SK-N-SH (cell line): ENCODE data around the gene KLHL7. TPM values are rescaled to one million over a fixed set of nuclear protein-coding genes. Genes with fewer than 3 reads are reported as not detected.

Experiments used
- CTCF ChIA-PET: fragments of 300-600, 350-600 bp; formaldehyde crosslinking; extraction: SDS; loops from one replicate; lab custom pipeline; 2021; lab: Yijun Ruan, JAX
- POLR2A ChIA-PET: fragments of 350-600 bp; sonication (Branson Sonifier 250); formaldehyde crosslinking; extraction: SDS; loops from one replicate; lab custom pipeline; 2020; ENCODE audit warnings: antibody characterized with exemption, inconsistent platforms; lab: Yijun Ruan, JAX
- DNase-seq: peaks from one replicate; pipeline ENCODE4 v3.0.0; 2012
- H2AFZ ChIP-seq: fragments of 200-600 bp; sonication (generic); 2 replicates; pipeline ENCODE4 v1.8.1; 2016; ENCODE audit warnings: antibody characterized with exemption, mild to moderate bottlenecking, low read depth
- H3F3A ChIP-seq: fragments of 200-600 bp; sonication (generic); replicated peaks from 2 replicates; pipeline ENCODE3; 2016; ENCODE audit warnings: antibody characterized with exemption, mild to moderate bottlenecking; ENCODE audit not compliant: insufficient read depth
- H3K27ac ChIP-seq, 2 experiments: fragments of 200-500 bp in 1 of 2; fragments of 200-600 bp in 1 of 2; sonication (Bioruptor generic) in 1 of 2; sonication (generic), shearing (Covaris generic) in 1 of 2; 2 replicates each; pipeline versions ENCODE4 v1.5.1 to v1.6.1; 2014 to 2016; ENCODE audit warnings: low read depth in 2 of 2, inconsistent platforms in 1 of 2, low read length in 1 of 2, mild to moderate bottlenecking in 1 of 2, mixed read lengths in 1 of 2
- H3K27me3 ChIP-seq: fragments of 200-600 bp; sonication (generic), shearing (Covaris generic); 2 replicates; pipeline ENCODE4 v1.6.1; 2016; ENCODE audit warnings: mixed run types; ENCODE audit not compliant: insufficient read depth
- H3K36me3 ChIP-seq, 2 experiments: fragments of 200-500 bp in 1 of 2; fragments of 200-600 bp in 1 of 2; sonication (Bioruptor generic) in 1 of 2; sonication (generic) in 1 of 2; replicated peaks in 1 of 2; 2 replicates each; pipeline versions ENCODE3 to v1.5.1; 2014 to 2016; ENCODE audit warnings: low read length in 1 of 2, mild to moderate bottlenecking in 1 of 2; ENCODE audit not compliant: insufficient read depth in 2 of 2, control insufficient read depth in 1 of 2
- H3K4me1 ChIP-seq, 2 experiments: fragments of 200-500 bp in 1 of 2; fragments of 200-600 bp in 1 of 2; sonication (Bioruptor generic) in 1 of 2; sonication (generic), shearing (Covaris generic) in 1 of 2; 2 replicates each; pipeline versions ENCODE4 v1.5.1 to v1.6.1; 2014 to 2016; ENCODE audit warnings: low read depth in 1 of 2, low read length in 1 of 2, mixed run types in 1 of 2; ENCODE audit not compliant: insufficient read depth in 2 of 2, control insufficient read depth in 1 of 2
- H3K4me2 ChIP-seq: fragments of 200-600 bp; sonication (generic), shearing (Covaris generic); 2 replicates; pipeline ENCODE4 v1.6.1; 2017; ENCODE audit warnings: mixed run types
- H3K4me3 ChIP-seq, 2 experiments: fragments of 200-500 bp in 1 of 2; fragments of 200-600 bp in 1 of 2; sonication (Bioruptor generic) in 1 of 2; sonication (generic), shearing (Covaris generic) in 1 of 2; 2 replicates each; pipeline versions ENCODE4 v1.5.1 to v1.8.1; 2014 to 2016; ENCODE audit warnings: low read depth in 2 of 2, inconsistent platforms in 1 of 2, low read length in 1 of 2, mild to moderate bottlenecking in 1 of 2, mixed read lengths in 1 of 2, moderate library complexity in 1 of 2
- H3K79me2 ChIP-seq: fragments of 200-600 bp; sonication (generic); 2 replicates; pipeline ENCODE4 v1.8.1; 2017; ENCODE audit warnings: mild to moderate bottlenecking; ENCODE audit not compliant: insufficient read depth
- H3K9ac ChIP-seq: fragments of 200-600 bp; sonication (generic); 2 replicates; pipeline ENCODE4 v1.6.1; 2017; ENCODE audit warnings: mixed run types
- H3K9me2 ChIP-seq: fragments of 200-600 bp; sonication (generic); 2 replicates; pipeline ENCODE4 v1.6.1; 2017; ENCODE audit warnings: mixed run types
- H3K9me3 ChIP-seq: fragments of 200-600 bp; sonication (generic); 2 replicates; pipeline ENCODE4 v1.6.1; 2017; ENCODE audit warnings: mixed run types, mild to moderate bottlenecking, moderate library complexity
- H4K20me1 ChIP-seq: fragments of 200-600 bp; sonication (generic); 2 replicates; pipeline ENCODE4 v1.6.1; 2017; ENCODE audit warnings: mild to moderate bottlenecking, mixed run types; ENCODE audit not compliant: insufficient read depth
- CHD2 ChIP-seq: fragments of 150-350 bp; IDR thresholded peaks from 2 replicates; pipeline ENCODE4 v1.6.1; 2018; ENCODE audit warnings: low read length; ENCODE audit not compliant: partially characterized antibody
- ELF1 ChIP-seq: IDR thresholded peaks from 2 replicates; pipeline ENCODE4 v1.4.0; 2012
- FOXM1 ChIP-seq: IDR thresholded peaks from 2 replicates; pipeline ENCODE4 v1.4.0; 2012; ENCODE audit warnings: low read depth, mild to moderate bottlenecking
- MEF2A ChIP-seq: IDR thresholded peaks from 2 replicates; pipeline ENCODE4 v1.4.0; 2012; ENCODE audit warnings: low read depth, borderline replicate concordance
- MXI1 ChIP-seq: IDR thresholded peaks from 2 replicates; pipeline ENCODE4 v1.6.1; 2012; ENCODE audit warnings: mild to moderate bottlenecking, low read depth, low read length, improper control_type of control experiment
- NFIC ChIP-seq: IDR thresholded peaks from 2 replicates; pipeline ENCODE4 v1.4.0; 2012; ENCODE audit warnings: borderline replicate concordance
- POLR2AphosphoS5 ChIP-seq: IDR thresholded peaks from 2 replicates; pipeline ENCODE4 v1.6.1; 2012; ENCODE audit warnings: low read depth, low read length
- RAD21 ChIP-seq: IDR thresholded peaks from 2 replicates; pipeline ENCODE4 v1.6.1; 2012; ENCODE audit warnings: mild to moderate bottlenecking, low read length
- RFX5 ChIP-seq: IDR thresholded peaks from 2 replicates; pipeline ENCODE4 v1.6.1; 2012; ENCODE audit warnings: mild to moderate bottlenecking, improper control_type of control experiment, low read length
- SIN3A ChIP-seq: IDR thresholded peaks from 2 replicates; pipeline ENCODE4 v1.6.1; 2012; ENCODE audit warnings: low read depth, mild to moderate bottlenecking, low read length, moderate library complexity, borderline replicate concordance
- TCF12 ChIP-seq: IDR thresholded peaks from 2 replicates; pipeline ENCODE4 v1.4.0; 2012
- WGBS: methylation state at CpG from one replicate; pipeline ENCODE4 v1.1.6; 2017; ENCODE audit warnings: low lambda C conversion rate; 5-methylcytosine and 5-hydroxymethylcytosine counted together
- polyA plus RNA-seq, 3 experiments: library from polyadenylated mRNA; depleted of rRNA; stranded (reverse); fragments of >200 nt; gene quantifications; 2 replicates each; pipeline ENCODE4 v1.2.3, GENCODE V29; 2012
- TF ChIP-seq, protein P1 (sequence below): fragments of 150-350 bp; IDR thresholded peaks from 2 replicates; pipeline ENCODE4 v1.6.1; 2017; ENCODE audit warnings: antibody characterized with exemption, low read length, low read depth, borderline replicate concordance
- TF ChIP-seq, protein P2 (sequence below): IDR thresholded peaks from 2 replicates; pipeline ENCODE4 v1.4.0; 2012; ENCODE audit warnings: low read depth

KLHL7 gene
- polyA plus RNA-seq, 1 of the 3 experiments (the other 2 are of a cell fraction), result 30.8 TPM

DNA sequence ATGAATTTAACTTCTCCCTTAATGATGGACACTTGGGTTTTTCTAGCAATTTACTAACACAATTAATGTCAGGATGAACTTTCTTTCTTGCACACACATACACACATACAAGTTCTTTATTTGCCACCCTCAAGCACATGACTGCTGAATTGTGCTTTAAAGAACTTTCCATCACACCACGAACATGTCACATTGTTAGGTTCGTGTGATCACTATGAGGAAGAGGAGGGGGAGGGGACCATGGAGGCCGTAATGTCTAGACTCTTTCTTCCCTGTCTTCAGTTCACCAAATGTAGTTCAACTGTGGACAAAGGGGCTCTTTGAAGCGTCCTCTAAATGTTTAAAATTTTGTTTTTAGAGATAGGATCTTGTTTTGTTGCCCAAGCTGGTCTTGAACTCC is 107.3 kb downstream of the KLHL7 start:
- H3K36me3 ChIP-seq, result no peaks in the 10 kb centered on the region
- H4K20me1 ChIP-seq, result no peaks in the 10 kb centered on the region
- H3K9me3 ChIP-seq, result no peaks in the 10 kb centered on the region
- no peaks in the 10 kb centered on the region for H3K27me3 ChIP-seq
- no peaks in the 10 kb centered on the region for H3K79me2 ChIP-seq
- no peak overlapping the region for H2AFZ ChIP-seq
- 63% methylated on average over 4 of the region's 4 CpGs for WGBS
- no peaks in the 10 kb centered on the region for H3F3A ChIP-seq
- ChIA-PET POLR2A (no interaction called here), CTCF (interaction anchor here (0.7 to 1.4 kb wide), 4 partner anchors 10 to 260 kb away, joined by 3 to 5 read pairs (median 4); no protein-coding TSS in a partner anchor)
- no peak overlapping the region for H3K4me2 ChIP-seq
- no peaks in the 10 kb centered on the region for H3K9me2 ChIP-seq
- H3K27ac ChIP-seq, result no peak overlapping the region
- DNase-seq, result no peak
- H3K4me1 ChIP-seq, result peaks cover 0 to 8% of the 10 kb centered on the region in 2 experiments; a peak in 1 of 4 replicates
- no peak overlapping the region for H3K4me3 ChIP-seq
- H3K9ac ChIP-seq, result no peak overlapping the region
- TF ChIP-seq MXI1, result no peak
- TF ChIP-seq SIN3A, result no peak
- TF ChIP-seq MEF2A, result no peak
- no peak for TF ChIP-seq TCF12
- no peak for TF ChIP-seq CHD2
- TF ChIP-seq POLR2AphosphoS5, result no peak
- no peak for TF ChIP-seq RFX5

DNA sequence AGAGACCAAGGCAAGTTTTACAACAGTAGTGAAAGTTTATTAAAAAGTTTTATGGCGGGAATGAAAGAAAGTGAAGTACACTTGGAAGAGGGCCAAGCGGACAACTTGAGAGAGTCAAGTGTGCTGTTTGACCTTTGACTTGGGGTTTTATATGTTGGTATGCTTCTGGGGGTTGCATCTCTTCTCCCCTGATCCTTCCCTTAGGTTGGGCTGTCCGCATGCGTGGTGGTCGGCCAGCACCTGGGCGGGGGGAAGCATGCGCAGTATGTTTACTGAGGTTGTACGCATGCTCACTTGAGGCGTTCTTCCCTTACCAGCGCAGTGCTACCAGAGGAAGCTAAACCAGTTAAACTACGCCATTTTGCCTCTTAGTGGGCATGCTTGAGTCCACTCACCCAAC is 108.2 kb downstream of the KLHL7 start:
- H3K4me1 ChIP-seq, result peaks cover 0 to 8% of the 10 kb centered on the region in 2 experiments; a peak in 1 of 4 replicates
- POLR2A ChIA-PET, result no interaction called here
- H3F3A ChIP-seq, result no peaks in the 10 kb centered on the region
- H3K79me2 ChIP-seq, result no peaks in the 10 kb centered on the region
- no peak for TF ChIP-seq ELF1
- TF ChIP-seq NFIC, result no peak
- TF ChIP-seq, protein P1, sequence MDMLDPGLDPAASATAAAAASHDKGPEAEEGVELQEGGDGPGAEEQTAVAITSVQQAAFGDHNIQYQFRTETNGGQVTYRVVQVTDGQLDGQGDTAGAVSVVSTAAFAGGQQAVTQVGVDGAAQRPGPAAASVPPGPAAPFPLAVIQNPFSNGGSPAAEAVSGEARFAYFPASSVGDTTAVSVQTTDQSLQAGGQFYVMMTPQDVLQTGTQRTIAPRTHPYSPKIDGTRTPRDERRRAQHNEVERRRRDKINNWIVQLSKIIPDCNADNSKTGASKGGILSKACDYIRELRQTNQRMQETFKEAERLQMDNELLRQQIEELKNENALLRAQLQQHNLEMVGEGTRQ, result no peak
- TF ChIP-seq, protein P2, sequence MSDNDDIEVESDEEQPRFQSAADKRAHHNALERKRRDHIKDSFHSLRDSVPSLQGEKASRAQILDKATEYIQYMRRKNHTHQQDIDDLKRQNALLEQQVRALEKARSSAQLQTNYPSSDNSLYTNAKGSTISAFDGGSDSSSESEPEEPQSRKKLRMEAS, result no peak
- no peak for TF ChIP-seq FOXM1
- no peak for TF ChIP-seq RAD21
- no peaks in the 10 kb centered on the region for H3K27me3 ChIP-seq
- no peak overlapping the region for H3K27ac ChIP-seq
- 94% methylated on average over 11 of the region's 11 CpGs for WGBS
- DNase-seq, result no peak
- H3K9me2 ChIP-seq, result no peaks in the 10 kb centered on the region
- no peak overlapping the region for H3K4me2 ChIP-seq
- H3K4me3 ChIP-seq, result no peak overlapping the region
- CTCF ChIA-PET, result interaction anchor here (0.7 to 1.4 kb wide), 4 partner anchors 26 to 59 kb away, joined by 3 to 5 read pairs (median 4); no protein-coding TSS in a partner anchor
- no peak overlapping the region for H2AFZ ChIP-seq
- H3K9ac ChIP-seq, result no peak overlapping the region
- no peaks in the 10 kb centered on the region for H4K20me1 ChIP-seq
- no peaks in the 10 kb centered on the region for H3K9me3 ChIP-seq
- no peaks in the 10 kb centered on the region for H3K36me3 ChIP-seq
